IMR-90 (cell line): ENCODE results near the gene KLK13. TPM values are rescaled to one million over a fixed set of nuclear protein-coding genes. Genes with fewer than 3 reads are reported as not detected.

Experiments
- ATAC-seq: fragments of 200-7000 bp; cut with Tn5 transposase; 2 replicates; pipeline ENCODE4 v1.9.1; 2020; ENCODE audit warnings: low read depth, mild to moderate bottlenecking, moderate library complexity
- BruUV-seq: library from RNA; stranded (reverse); fragments of 400-500 nt; replicated peaks from 2 replicates; lab custom pipeline; 2021; lab: Mats Ljungman, UMichigan
- CTCF ChIA-PET: fragments of 300-600 bp; formaldehyde crosslinking; extraction: SDS; loops from one replicate; lab custom pipeline; 2021; ENCODE audit warnings: antibody characterized with exemption; lab: Yijun Ruan, JAX
- POLR2A ChIA-PET: fragments of 300-600 bp; sonication (Branson Sonifier 250); formaldehyde crosslinking; loops from one replicate; lab custom pipeline; 2022; ENCODE audit warnings: antibody characterized with exemption; ENCODE audit not compliant: unreplicated experiment; lab: Charles Lee
- DNase-seq: peaks from one replicate; pipeline ENCODE4 v3.0.0; 2013
- H2AFZ ChIP-seq: replicated peaks from 2 replicates; pipeline ENCODE3; 2013; ENCODE audit warnings: low read length, mild to moderate bottlenecking; ENCODE audit not compliant: poor library complexity
- H2AK5ac ChIP-seq: 2 replicates; pipeline ENCODE4 v1.6.1; 2013; ENCODE audit warnings: low read depth, low read length, inconsistent platforms
- H2AK9ac ChIP-seq: replicated peaks from 2 replicates; pipeline ENCODE3; 2013; ENCODE audit warnings: mild to moderate bottlenecking, low read depth, low read length, moderate library complexity; ENCODE audit not compliant: poor library complexity
- H2BK120ac ChIP-seq: 2 replicates; pipeline ENCODE4 v1.6.1; 2013; ENCODE audit warnings: low read depth, low read length, inconsistent platforms
- H2BK15ac ChIP-seq: 3 replicates; pipeline ENCODE4 v1.6.1; 2013; ENCODE audit warnings: low read depth, low read length, inconsistent platforms
- H2BK20ac ChIP-seq: 2 replicates; pipeline ENCODE4 v1.6.1; 2013; ENCODE audit warnings: low read depth, mild to moderate bottlenecking, inconsistent platforms, low read length, moderate library complexity
- H2BK5ac ChIP-seq: 2 replicates; pipeline ENCODE4 v1.6.1; 2013; ENCODE audit warnings: mild to moderate bottlenecking, low read depth, low read length, inconsistent platforms; ENCODE audit not compliant: poor library complexity, severe bottlenecking
- H3K14ac ChIP-seq: replicated peaks from 2 replicates; pipeline ENCODE4 v1.6.1; 2013; ENCODE audit warnings: low read depth, low read length, inconsistent platforms
- H3K18ac ChIP-seq: 2 replicates; pipeline ENCODE4 v1.6.1; 2013; ENCODE audit warnings: low read depth, low read length, control low read depth
- H3K23ac ChIP-seq: 2 replicates; pipeline ENCODE4 v1.6.1; 2013; ENCODE audit warnings: low read depth, low read length, inconsistent platforms
- H3K27ac ChIP-seq: 2 replicates; pipeline ENCODE4 v1.5.1; 2013; ENCODE audit warnings: mild to moderate bottlenecking, control low read depth, low read length; ENCODE audit not compliant: insufficient read depth
- H3K27me3 ChIP-seq: 2 replicates; pipeline ENCODE4 v1.6.1; 2013; ENCODE audit warnings: low read length; ENCODE audit not compliant: control insufficient read depth, insufficient read depth
- H3K36me3 ChIP-seq: 2 replicates; pipeline ENCODE4 v1.6.1; 2013; ENCODE audit warnings: low read length, mixed read lengths; ENCODE audit not compliant: control insufficient read depth, insufficient read depth
- H3K4ac ChIP-seq: 2 replicates; pipeline ENCODE4 v1.6.1; 2013; ENCODE audit warnings: low read depth, low read length, inconsistent platforms
- H3K4me1 ChIP-seq: 2 replicates; pipeline ENCODE4 v1.6.1; 2013; ENCODE audit warnings: low read length, mixed read lengths; ENCODE audit not compliant: control insufficient read depth, insufficient read depth
- H3K4me2 ChIP-seq: 2 replicates; pipeline ENCODE4 v1.6.1; 2013; ENCODE audit warnings: low read depth, mild to moderate bottlenecking, control low read depth, low read length, moderate library complexity
- H3K4me3 ChIP-seq: 2 replicates; pipeline ENCODE4 v1.5.1; 2013; ENCODE audit warnings: low read depth, mild to moderate bottlenecking, control low read depth, low read length, moderate library complexity; ENCODE audit not compliant: insufficient read depth
- H3K56ac ChIP-seq: 2 replicates; pipeline ENCODE4 v1.6.1; 2013; ENCODE audit warnings: low read length, inconsistent platforms; ENCODE audit not compliant: insufficient read depth; ENCODE audit errors: extremely low read depth
- H3K79me1 ChIP-seq, 2 experiments: 2 replicates each; pipeline ENCODE4 v1.6.1; 2013; ENCODE audit warnings: low read length in 2 of 2, inconsistent platforms in 1 of 2, low read depth in 1 of 2
- H3K9ac ChIP-seq: 2 replicates; pipeline ENCODE4 v1.6.1; 2013; ENCODE audit warnings: low read depth, low read length, control low read depth
- H3K9me1 ChIP-seq: 2 replicates; pipeline ENCODE4 v1.6.1; 2013; ENCODE audit warnings: low read length, inconsistent platforms; ENCODE audit not compliant: insufficient read depth
- H3K9me3 ChIP-seq: 2 replicates; pipeline ENCODE4 v1.6.1; 2013; ENCODE audit warnings: low read length; ENCODE audit not compliant: control insufficient read depth, insufficient read depth
- H4K20me1 ChIP-seq: 2 replicates; pipeline ENCODE4 v1.6.1; 2013; ENCODE audit warnings: low read length, inconsistent platforms; ENCODE audit not compliant: insufficient read depth
- H4K5ac ChIP-seq: 2 replicates; pipeline ENCODE4 v1.6.1; 2013; ENCODE audit warnings: mild to moderate bottlenecking, low read depth, low read length, control low read depth
- H4K8ac ChIP-seq, 2 experiments: 2 replicates each; pipeline ENCODE4 v1.6.1; 2013; ENCODE audit warnings: low read depth in 2 of 2, low read length in 2 of 2, control low read depth in 1 of 2, inconsistent platforms in 1 of 2
- H4K91ac ChIP-seq: 2 replicates; pipeline ENCODE4 v1.6.1; 2013; ENCODE audit warnings: low read depth, low read length, inconsistent platforms; ENCODE audit not compliant: insufficient read depth
- MAFK ChIP-seq: IDR thresholded peaks from 2 replicates; pipeline ENCODE4 v1.6.1; 2012; ENCODE audit warnings: low read depth, low read length, improper control_type of control experiment
- WGBS, 2 experiments: methylation state at CpG; one replicate each; pipeline versions ENCODE4 v1.1.5 to v1.1.7; 2013; ENCODE audit warnings: missing lambda C conversion rate in 2 of 2; ENCODE audit not compliant: insufficient read length in 1 of 2; ENCODE audit errors: extremely low coverage in 2 of 2; 5-methylcytosine and 5-hydroxymethylcytosine counted together
- dilution Hi-C: fragments of 300-500 bp; cut with HindIII; formaldehyde crosslinking; loops from one replicate; pipeline ENCODE4 v1.14.3; 2018; ENCODE audit warnings: low sequenced_read_pairs; ENCODE audit not compliant: unreplicated experiment
- in situ Hi-C: fragments of 300-500 bp; cut with MboI; formaldehyde crosslinking; loops from 3 replicates; pipeline ENCODE4 v1.14.3; 2019; ENCODE audit warnings: low sequenced_read_pairs, inconsistent platforms, mixed read lengths
- intact Hi-C: fragments of 100-400 bp; cut with micrococcal nuclease; formaldehyde crosslinking; loops from 2 replicates; pipeline ENCODE4 v1.10.0; 2022
- polyA plus RNA-seq, 3 experiments: library from polyadenylated mRNA; depleted of rRNA; stranded (reverse); fragments of >200 nt; gene quantifications; 2 replicates each; pipeline ENCODE4 v1.2.3, GENCODE V29; 2012; ENCODE audit warnings: low replicate concordance in 1 of 3
- total RNA-seq: library from RNA; depleted of rRNA; stranded (reverse); fragments of >200 nt; gene quantifications from 2 replicates; pipeline ENCODE4 v1.2.3, GENCODE V29; 2012

KLK13 gene
- total and polyA plus RNA-seq, 2 of the 4 experiments (the other 2 are of a cell fraction) = not detected

DNA sequence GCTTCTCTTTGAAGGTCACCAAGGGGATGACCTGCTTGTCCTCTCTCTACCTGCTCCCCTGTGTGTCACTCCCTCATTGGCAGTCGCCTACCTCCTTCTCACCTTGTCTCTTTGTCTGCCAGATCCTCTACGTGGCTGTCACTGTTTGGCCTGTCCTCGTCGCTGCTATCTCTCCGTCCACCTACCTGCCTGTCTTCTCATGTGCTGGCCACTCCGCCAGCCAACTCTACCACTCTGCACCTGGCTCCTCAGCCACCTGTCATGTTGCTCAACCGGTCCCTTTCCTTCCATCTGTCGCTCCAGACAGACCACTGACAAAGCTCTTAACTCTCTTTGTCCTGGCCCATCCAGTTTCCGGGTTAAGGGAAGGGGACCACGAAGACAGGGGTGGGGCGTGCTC lies 30.2 kb downstream of the KLK13 start, which contains the start of gene KLK12:
TSS of gene KLK12 (minus strand) at position 299 of the 400 bp plus-strand sequence. CDS start 381 bp downstream, outside the sequence.
- H3K14ac ChIP-seq = no peak within 1 kb of the TSS
- H2AK9ac ChIP-seq = no peak within 1 kb of the TSS
- no TSS peak for BruUV-seq
- H3K18ac ChIP-seq = no peak within 1 kb of the TSS
- no peak within 1 kb of the TSS for H3K27ac ChIP-seq
- in situ Hi-C loops = loop anchor here (10.0 kb wide), 1 partner anchor 140 kb away; no protein-coding TSS in a partner anchor
- WGBS, 2 experiments = 29% methylated on average over 6 of the region's 11 CpGs; no CpG with 5 or more reads in 1 of the 2 experiments
- H3K9me3 ChIP-seq = peaks cover 8% of the 10 kb centered on the region; the same call in 1 of the 2 replicates
- DNase-seq (no peak), ATAC-seq (no peak)
- no peak within 1 kb of the TSS for H2BK5ac ChIP-seq
- no peak within 1 kb of the TSS for H3K23ac ChIP-seq
- no peaks in the 10 kb centered on the region for H3K79me1 ChIP-seq
- H3K9me1 ChIP-seq = no peaks in the 10 kb centered on the region
- H3K4me2 ChIP-seq = no peak within 1 kb of the TSS
- no peak within 1 kb of the TSS for H2AFZ ChIP-seq
- no peaks in the 10 kb centered on the region for H3K36me3 ChIP-seq
- no peak within 1 kb of the TSS for H2BK20ac ChIP-seq
- intact Hi-C loops = no loop called here
- no peaks in the 10 kb centered on the region for H3K27me3 ChIP-seq
- CTCF ChIA-PET = no interaction called here
- H2BK120ac ChIP-seq = no peak within 1 kb of the TSS
- H3K4me3 ChIP-seq = no peak within 1 kb of the TSS
- no peak within 1 kb of the TSS for H4K91ac ChIP-seq
- POLR2A ChIA-PET = no interaction called here
- H3K4ac ChIP-seq = no peak within 1 kb of the TSS
- no peaks in the 10 kb centered on the region for H3K4me1 ChIP-seq
- H2BK15ac ChIP-seq = no peak within 1 kb of the TSS
- no peak within 1 kb of the TSS for H3K56ac ChIP-seq
- no peak for TF ChIP-seq MAFK
- dilution Hi-C loops = no loop called here
- H3K9ac ChIP-seq = no peak within 1 kb of the TSS
- H4K20me1 ChIP-seq = no peaks in the 10 kb centered on the region
- no peak within 1 kb of the TSS for H4K5ac ChIP-seq
- H4K8ac ChIP-seq = no peak within 1 kb of the TSS
- no peak within 1 kb of the TSS for H2AK5ac ChIP-seq
